ENCODE measurements around the gene MYO1B.

MYO1B gene

DNA sequence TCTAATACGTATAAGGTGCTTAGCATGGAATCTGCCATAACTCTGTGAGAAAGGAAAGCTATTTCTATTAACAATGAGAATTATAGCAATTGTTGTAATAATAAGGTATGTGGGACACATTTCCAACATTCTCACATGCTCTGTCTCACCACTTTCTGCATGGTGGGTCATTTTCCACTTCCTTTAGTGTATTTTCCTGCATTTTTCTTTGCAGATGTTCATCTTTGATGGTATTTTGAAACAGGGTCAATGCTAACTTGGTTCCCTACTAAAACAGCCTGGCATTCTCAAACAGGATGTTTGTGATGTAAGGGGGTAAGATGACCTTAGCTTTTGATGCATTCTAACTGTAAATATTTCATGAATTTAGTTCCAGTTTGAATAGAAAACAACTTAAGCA, 54.7 kb downstream of the MYO1B start:
- DNase-seq = no peak

DNA sequence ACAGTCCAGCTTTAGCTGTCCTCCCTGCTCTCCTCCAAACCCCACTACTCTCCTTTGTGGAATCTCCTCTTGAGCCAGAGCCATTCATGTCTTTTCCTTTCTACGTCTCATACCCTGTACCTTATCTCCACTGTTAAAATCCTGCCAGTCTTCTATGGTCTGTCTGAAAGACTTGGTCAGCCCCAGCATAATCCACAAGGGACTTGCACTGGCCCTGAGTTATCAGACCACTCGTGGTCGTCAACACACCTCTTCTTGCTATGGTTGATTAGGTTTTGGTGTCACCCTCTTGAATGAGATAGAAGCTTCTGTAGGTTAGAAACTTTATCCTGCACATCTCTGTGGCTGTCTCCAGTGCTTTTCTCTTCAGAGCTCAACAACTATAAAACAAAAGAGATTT, 56.8 kb downstream of the MYO1B start:
- no peak for DNase-seq

DNA sequence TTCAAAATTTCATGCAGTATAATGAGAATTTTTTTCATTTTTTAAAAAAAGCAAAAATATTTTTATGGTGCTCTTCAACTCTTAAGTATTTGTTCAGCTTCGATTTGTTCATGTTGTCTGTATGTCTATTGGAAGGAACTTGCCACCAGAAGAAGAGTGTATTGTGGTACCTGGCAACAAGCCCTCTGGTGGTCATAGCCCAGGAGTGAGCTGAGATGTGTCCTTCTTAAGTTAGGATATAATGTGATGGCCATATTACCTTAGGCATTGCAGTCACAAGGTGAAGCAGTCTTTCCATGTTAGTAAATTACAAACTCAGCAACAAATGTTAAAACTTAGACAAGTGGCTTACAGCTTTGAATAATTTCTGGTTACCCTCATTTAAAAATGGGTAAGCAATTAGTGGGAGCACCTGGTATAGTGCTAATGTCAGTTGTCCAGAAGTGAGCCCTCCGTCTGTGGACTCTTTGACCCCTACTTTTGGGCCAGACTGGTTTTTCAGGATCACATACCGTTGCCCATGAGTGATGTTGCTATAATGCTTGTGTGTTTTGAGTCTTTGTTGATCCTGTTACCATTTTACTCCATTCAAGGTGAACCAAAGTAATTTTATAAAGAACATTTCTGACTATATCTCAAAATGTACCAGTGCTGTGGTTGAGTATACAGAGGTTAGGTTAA, 57.4 kb downstream of the MYO1B start:
- no peak for DNase-seq

DNA sequence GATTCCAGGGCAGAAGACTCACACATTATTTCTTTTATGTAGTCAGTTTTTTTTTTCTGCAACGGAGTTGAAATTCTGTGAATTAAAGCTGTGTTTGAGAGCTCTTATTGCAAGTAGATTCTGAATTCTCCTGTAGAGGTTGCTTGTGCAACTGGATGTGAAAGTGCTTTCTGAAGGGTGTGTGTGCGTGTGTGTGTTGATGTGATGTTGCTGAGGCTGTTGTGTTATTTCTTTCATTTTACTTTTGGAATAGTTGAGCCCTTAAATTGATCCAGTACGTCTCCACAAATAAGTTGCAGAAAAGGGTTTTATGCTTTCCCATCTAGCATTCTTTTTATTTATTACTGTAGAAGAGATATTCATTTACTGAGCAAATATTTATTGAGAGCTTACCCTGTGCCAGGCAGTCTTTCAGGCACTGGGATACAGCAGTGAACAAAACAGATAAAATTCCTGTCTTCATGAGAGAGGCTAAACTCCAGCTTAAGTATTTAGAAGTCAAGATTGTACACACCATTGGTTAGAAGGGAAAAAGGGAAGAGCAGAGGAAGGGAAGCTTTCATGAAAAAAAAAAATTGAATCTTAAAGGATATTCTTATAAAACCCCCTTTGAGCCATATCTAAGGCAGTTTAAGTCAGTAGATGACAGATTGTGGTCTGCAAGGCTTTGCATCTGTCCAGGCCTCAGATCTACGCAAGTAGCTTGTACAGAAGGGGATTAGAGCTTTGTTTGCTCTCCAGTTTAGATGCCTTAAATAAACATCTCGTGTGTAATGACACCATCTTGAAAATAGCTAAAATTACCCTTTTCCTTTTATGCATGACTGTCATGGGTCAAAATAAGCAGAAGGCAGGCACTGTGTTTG, 58.2 kb downstream of the MYO1B start:
- DNase-seq = no peak

DNA sequence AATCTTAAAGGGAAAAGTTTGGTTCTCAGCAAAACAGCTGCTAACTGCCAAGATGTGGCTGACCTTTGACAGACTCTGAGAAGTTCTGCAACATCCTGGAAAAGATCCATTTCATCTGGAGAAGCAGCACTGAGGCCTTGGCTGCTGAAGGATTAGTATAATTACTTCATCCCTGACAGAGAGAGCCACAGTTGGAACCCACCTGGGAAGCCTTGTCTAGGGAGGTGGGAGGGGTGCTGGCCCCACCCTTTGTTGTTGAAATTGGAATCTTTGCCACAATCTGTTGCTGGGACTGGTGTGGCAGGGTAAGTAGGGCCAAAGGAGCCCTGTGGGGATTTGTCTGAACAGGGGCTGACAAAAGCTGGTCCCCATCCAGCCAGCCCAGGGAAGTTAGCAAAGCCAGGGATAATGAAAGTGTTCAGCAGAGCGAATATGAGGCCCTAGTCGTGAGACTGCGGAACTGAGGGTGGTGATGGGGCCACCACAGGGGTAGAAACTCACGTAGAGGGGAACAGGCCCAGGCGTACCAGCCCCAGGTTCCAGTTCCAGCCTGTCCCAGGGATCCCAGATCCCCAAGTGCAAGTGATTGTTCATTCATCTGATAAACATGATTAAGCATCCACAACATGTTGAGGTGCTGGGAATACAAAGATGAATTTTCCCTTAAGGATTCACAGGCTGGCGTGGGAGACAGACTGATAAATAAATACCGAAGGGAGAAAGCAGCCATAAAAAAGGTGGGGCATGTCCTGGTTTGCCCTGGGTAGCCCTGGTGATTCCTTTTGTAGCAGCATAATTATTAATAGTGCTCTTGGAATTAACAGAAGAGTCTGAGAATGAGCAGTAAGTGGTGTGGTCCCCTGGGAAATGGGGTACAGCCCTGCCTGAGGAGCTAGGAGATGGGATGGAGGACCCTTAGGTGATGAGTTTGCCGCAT, 60.0 kb downstream of the MYO1B start:
- peak; percentile 81 for DNase-seq

DNA sequence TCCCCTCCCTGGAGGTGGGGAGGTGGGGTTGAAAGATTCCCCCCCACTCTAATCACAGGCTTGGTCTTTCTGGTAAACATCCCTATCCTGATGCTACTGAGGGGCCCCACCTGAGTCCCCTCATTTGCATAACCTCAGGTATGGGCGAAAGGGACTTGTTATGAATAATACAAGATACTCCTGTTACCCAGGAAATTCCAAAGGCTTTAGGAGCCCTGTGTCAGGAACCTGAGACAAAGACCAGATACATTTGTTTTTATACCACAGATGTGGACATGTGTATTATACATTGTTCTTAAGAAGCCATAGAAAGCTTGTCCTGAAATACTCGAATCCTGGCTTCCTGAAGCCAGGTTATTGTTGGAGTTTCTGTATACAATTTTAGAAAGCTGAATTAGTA, 62.8 kb downstream of the MYO1B start:
- DNase-seq = no peak

DNA sequence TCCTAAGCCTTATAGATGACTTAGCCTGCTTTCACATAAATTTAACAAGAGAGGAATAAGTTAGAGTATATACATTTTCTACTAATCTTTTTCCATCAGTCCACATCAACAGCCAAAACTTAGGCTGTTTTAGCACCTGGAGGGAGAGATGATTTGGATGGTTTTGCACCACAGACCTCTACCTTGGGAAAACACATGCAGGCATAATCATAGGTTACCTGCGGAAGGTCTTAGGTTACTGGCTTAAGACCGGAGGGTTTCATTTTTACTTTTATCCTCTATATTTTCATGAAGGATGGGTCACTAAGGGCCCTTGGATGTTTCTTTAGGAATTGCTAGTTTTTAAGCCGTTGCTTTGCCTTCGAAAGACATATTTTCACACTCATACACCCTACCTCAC, 66.0 kb downstream of the MYO1B start:
- no peak for DNase-seq

DNA sequence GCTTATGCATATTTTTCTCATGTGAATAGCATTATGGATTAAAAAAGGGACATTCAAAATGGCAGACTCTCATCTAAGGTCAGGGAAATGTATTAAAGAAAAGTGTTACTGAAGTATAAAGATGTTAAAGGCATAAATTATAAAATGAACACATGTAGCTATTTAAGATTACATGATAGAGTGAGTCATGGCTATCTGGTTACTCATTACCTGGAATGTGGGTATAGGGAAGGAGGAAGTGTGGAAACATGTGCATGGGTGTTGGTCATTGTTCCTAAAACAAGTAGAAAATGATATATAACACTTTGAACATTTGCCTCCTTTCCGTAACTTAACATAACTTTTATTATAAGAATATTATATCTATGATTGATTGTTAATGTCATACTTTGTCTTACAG, 66.4 kb downstream of the MYO1B start:
- DNase-seq = peak; percentile 87

DNA sequence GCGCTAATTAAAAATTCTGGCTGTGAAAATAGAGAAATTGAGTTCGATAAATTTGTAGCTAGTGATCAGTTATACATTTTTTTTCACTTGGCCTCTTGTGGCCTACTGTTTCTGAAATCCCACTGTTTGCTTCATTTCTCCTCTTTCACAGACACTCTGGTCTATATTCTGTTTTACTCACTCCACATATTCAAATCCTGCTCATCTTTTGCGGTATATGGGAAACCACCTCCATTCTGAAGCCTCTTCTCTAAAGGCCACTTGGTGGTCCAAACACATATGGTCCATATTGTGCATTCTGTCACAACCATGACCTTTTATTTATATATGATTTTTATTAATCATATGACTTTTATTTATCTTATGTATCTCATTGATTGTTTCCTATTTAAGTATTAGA, 67.0 kb downstream of the MYO1B start:
- DNase-seq = no peak

DNA sequence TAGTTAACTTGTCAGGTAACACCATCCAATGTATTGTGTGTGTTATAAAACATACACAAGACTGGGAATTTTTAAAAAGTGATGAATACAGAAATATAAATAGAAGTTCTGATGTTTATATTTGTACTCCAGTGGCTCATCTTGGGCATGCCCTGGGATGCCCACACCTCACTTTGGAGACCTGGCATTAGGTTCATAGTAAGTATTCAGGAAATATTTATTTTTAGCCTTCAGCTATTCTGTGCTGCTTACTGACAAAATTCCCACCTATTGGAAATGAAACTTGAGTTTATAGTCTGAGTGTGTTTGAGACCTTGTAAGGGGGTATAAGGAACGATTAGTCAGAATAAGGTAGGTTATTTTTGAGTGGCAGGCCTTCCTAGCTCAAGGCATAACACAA, 67.5 kb downstream of the MYO1B start:
- no peak for DNase-seq

DNA sequence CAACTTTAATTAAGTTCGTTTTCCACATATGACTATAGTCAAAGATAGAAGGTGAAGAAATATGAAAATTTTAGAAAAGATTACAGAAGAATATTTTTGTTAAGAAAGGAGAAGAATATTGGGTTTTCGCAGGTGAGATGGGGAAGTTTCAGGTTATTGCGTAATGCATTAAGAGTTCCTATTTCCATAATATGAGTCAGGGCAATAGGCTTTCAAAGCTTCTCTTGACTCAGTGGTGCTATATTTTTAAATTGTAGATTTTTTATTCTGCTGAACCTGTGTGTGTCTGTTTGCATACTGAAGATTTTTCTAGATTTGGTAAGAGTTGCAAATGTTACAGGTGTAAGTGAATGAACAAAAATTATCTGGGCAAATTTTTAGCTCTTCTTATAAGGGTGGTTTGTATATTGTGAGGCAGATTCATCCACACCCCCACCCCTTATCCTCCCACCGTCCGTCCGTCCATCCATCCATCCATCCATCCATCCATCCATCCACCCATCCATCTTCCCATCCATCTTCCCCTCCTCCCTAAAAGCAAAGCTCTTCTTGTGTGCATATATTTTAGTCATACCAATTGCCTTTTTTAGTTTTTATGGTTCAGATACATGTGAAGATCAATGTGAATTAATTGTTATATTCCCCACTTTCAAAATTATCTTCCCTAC, 69.6 kb downstream of the MYO1B start:
- no peak for DNase-seq

DNA sequence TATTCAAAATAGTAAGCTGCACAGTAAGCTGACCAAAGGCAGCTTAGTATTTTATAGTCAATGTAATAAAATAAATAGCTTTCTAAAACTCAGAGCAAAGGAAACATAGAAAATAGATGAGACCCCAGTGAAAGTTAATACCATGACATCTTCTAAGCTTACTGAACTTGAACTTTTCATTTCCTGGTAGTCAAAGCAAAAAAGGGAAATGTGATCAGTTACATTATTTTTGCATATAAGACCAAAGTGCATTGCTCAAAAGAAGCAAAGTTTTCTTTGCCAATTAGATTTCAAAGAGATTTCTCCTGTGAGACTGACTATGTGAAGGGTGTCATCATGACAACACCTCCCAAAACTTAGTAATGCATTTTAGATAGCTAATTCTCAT, 70.2 kb downstream of the MYO1B start:
- DNase-seq = no peak

DNA sequence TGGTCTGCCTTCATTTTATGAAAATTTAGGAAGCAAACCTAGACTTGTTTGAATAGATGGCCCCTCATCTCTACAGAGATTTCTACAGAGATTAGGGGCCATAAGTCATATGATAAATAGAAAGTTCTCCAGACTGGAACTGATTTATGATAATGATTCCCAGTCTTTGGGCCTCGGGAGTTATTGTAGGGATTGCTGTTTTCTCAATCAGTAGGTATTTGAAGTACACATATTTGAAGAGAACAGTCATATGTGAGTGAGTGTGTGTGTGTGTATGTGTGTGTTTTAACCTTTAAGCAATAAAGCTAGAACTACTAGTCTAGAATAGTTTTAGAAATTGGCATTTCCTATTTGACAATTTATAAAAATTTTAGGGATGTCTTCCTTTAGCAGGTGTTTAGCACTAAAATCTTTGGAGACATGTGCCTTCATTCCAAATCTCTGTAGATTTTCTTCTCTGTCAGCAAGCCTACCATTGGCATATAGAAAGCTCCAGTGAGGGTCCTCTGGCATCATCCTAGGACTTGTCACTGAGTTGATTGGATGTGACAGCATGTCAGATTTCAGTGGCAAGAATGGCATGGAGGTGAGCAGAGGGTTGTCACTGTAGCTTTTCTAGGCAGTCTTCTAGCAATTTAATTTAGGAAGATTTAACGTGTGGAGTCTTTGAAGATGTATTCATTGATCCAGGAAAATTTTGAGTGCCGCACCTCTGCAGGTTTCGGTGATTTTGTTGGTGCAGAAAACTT, 71.2 kb downstream of the MYO1B start:
- DNase-seq = peak; percentile 85

DNA sequence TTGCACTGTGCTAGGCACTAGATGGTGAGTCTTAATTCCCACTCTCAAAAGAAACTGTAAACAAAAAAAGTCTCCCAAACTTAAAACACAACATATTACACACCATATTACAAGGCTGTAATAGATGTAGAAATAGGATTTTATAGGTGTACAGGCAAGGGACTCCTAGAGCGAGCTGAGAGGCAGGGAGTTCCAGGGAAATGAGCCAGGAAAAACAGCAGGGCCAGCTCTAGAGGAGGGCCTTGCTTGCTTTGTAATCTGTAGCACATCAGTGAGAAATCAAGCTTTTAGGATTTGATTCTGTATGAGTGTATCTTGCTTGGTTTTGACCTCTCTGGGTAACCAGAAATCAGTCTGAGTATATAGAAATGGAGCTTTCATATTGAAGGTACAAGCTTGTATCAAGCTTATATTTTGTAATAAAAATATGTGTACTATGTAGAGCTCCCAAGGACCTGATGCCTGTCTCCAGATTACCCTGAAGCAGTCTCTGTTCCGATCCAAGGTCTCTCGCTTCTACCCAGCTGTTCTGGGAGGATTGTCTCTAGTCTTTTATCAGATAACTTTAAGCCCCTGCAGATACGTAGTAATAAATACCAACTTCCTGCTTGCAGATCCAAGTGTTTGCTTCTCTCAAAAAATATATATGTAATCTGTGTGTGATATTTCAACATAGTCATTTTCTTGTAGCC, 73.0 kb downstream of the MYO1B start:
- DNase-seq = peak; percentile 76

DNA sequence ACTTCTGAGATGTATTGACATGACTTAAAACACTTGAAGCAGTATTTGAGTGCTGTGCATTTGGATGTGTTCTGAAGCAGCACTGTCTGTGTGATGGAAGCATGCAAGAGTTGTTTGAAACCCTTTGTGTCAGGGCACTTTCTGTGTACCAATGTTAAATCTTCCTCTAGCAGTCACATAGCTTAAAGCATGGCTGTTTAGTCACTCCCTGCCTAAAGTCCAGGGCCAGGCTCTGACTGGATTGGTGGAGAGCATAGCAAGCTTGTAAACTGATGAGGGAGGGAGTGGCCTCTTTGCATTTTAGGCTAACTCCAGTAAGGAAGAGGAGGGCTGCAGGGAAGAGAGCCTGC, 73.5 kb downstream of the MYO1B start:
- peak; percentile 77 for DNase-seq

DNA sequence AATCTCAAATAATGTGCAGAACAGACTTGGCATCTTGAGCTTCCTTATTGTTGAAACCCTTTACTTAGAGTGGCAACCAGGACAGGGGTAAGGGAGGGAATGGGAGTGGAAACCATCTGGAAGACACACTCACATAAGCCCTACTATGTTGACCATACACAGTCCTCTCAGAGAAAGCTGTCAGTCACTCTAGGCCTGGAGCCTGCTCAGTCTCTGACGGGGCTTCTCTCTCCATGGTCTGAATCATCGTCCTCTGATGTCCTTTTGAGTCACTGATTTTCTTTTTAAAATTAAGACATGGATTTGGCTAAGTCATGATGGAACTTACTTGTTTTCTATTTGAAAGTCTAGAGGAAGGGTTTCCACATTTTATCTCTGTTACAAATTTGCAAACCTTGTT, 74.0 kb downstream of the MYO1B start:
- DNase-seq = peak; percentile 59

DNA sequence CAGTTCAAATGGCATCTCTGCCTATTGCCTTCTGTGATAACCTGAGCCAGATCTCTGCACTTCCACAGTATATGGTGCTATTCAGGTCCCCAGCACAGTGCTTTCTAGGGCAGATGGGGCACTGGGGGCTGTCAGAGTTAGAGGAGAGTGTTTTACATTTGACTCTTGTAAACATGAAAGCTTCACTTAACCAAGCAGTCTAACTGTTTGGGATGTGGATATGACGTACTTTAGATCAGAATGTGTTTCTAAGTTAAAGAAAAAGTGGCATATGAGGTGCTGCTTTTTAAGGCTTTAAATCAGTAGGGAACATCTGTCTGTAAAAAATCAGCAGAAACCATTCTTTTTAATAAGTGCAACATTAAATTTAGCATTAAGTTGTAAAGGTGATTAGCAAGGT, 75.7 kb downstream of the MYO1B start:
- no peak for DNase-seq

DNA sequence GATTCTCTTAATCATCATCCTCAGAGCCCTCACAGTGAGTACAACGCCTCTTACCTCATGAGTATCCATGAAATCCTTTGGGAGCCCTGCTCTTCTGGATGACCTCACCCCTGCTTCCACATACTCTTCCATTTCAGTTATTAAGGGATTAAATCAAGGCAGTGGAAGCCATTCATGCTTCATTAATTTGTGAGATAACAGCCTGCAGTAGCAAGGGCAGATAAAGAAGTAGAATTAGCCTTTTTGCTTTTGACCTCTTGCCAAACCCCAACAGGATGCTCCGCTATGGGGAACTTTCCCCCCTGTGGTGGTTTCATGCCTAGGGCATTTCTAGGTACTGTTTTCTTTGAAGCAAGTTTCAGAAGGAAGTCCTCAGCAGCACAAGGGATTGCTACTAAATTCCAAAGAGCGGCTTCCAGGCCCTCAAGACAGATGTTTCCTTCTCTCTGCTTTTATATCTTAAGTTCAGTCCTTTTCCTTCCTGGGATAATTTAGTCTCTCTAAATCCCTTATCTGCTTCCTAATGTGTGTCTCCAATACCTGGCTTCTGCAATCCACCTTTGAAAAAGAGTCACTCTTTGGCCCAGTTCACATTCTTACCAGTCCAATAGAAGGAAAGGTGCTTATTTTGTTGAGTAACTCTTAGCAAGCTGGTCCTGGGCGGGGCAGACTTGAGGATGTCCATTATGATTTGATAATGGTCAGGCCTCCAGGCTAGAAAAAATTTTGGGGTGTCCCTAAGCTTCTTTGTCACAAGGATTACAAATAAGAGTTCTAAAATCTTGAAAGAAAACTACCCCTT, 76.9 kb downstream of the MYO1B start:
- peak; percentile 82 for DNase-seq

DNA sequence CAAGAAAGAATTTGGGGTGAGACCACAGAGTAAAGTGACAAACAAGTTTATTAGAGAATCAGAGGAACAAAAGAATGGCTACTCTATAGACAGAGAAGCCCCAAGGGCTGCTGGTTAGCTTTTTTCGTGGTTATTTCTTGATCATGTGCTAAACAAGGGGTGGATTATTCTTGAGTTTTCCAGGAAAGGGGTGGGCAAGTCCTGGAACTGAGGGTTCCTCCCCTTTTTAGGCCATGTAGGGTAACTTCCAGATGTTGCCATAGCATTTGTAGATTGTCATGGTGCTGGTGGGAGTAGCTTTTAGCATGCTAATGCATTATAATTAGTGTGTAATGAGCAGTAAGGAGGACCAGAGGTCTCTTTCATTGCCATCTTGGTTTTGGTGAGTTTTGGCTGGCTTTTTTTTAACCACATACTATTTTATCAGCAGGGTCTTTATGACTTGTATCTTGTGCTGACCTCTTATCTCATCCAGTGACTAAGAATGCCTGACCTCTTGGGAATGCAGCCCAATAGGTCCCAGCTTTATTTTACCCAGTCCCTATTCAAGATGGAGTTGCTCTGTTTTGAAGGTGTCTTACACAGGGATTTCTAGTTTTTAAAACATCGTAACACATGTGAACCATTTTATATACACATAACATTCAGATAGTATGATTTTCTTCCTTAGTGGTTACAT, 77.8 kb downstream of the MYO1B start:
- DNase-seq = no peak

All from fibroblast of upper back skin (primary cell).